DMS153 (cell line): ENCODE measurements around the gene FUT3.
"Not testable (repeated sequence)": the region's sequence is repeated elsewhere in the genome, so short reads cannot be mapped to it uniquely, and the experiment has no call there.

Experiments
- DNase-seq: peaks from one replicate; lab custom pipeline; 2025; lab: John Stamatoyannopoulos, UW

FUT3 gene

DNA sequence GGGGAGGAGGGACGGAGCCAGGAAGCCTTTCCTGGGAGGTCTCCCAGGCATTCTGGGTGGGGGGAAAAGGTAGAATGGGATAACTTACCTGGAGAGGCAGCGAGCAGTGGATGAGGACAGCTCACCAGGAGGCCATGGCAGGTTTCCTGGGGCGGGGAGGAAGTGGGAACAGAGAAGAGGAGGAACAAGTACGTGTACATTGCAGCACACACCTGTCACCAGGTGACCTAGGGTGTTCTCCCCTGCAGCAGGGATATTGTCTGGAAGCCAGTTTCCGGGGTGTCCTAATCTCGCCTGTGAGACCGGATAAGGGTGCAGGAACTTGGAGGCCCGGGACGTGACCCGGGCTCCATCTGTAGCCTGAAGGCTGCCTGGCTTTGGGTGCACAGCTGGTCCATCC is at the start of gene FUT3:
TSS of gene FUT3 (minus strand) at position 148 of the 400 bp plus-strand sequence.
- peak; percentile 37 for DNase-seq

GRCh38 chr19:5900976-5901375 is 49.7 kb upstream of the FUT3 start:
- no peak for DNase-seq

DNA sequence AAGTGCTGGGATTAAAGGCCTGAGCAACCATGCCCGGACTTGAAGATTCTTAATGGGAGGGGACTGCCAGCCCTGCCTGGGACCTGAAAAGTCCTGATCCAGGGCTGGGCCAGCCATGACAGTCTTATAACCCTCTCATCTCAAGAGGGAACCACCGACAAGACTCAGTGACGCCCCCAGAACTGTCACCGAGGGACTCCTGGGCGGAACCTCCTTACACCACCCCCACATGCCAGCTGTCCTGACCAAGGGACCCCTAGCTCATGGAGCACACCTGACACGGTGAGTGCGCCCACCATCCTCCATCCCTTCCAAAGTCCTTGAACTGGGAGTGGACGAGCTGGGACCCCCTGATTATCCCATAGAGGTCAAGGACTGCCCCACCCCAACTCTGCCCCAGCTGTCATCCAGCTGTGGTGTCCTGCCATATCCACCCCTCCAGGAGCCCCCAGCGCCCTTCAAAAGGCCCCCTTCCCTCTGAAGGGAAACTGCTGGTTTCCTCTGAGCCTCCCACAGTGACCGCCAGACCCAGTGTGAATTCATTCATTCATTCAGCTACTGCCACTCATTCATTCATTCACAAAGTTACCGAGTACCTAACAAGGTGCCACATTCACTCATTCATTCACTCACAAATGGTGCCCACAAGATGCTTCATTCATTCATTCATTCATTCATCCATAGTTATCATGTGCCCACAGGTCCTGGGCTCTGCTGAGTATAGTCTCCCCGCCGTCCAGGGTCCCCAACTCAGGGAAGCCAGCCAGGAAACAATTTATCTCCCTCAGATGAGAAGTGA is 48.7 kb upstream of the FUT3 start:
- DNase-seq, result no peak

GRCh38 chr19:5897189-5897969 is 46.1 kb upstream of the FUT3 start:
- no peak for DNase-seq

GRCh38 chr19:5896365-5897076 is 45.3 kb upstream of the FUT3 start:
- DNase-seq, result no peak

DNA sequence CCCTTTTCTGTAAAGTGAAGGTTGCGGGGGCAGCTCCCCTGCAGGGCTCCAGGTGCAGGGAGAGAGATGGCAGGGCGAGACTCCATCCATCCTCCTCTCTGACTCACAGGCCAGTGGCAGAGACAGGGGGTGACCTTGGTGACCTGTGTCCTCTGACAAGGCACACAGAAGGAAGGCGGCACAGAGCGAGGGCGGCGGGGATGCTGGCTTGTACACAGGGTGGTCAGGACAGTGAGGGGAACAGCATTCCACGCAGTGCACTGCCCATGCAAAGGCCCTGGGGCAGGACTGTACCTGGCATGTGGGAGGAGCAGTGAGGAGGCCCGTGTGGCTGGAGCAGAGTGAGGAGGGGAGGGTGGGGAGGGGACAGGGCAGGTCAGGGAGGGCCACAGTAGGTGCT is 44.6 kb upstream of the FUT3 start:
- DNase-seq, result no peak

DNA sequence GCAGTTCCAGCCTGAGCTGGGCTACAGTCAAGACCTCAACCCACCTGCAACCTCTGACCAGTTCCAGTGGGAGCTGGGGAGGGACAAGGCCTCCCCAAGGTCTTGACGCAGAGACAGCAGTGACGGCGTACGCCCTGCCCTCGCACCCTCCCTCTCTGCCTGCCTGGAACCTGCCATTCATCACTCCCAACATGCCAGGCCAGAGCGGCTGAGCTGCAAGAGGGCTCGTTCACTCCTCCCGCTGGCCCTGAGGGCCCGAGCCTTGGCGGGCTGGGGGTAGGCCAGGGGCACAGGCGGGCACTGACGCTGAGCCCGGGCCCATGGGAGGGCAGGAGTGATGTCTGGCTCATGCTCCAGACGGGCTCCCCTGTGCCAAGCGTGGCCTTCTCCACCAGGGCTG is 44.2 kb upstream of the FUT3 start:
- DNase-seq, result no peak

DNA sequence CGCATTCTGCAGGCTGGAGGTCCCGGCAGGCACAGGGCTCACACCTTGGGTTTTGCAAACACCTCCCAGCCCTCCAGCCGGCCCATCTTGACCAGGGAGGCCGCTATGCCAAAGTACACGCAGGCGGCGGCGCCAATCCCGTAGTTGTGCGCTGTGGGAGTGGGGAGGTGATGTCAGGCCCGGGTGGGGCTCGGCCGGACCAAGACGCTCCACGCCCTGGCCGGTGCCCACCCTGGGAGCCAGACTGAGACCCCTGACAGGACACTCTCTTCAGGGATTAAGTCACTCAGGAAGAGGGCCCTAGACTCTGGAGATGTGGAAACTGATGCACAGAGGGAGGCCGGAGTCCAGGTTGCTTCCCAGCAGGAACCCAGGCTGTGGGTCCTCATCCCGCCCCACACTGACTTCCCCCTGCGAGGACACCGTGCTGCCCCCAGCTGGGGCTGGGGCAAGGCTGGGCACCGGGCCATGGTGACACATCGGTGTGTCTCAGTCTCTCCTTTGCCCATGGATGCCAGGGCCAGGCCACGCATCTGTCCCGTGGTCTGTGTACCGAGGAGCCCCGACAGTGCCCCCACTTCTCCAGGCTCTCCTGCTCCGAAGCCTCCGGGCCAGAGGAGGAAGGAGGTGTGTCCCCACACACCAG is 43.6 kb upstream of the FUT3 start:
- DNase-seq, result no peak

DNA sequence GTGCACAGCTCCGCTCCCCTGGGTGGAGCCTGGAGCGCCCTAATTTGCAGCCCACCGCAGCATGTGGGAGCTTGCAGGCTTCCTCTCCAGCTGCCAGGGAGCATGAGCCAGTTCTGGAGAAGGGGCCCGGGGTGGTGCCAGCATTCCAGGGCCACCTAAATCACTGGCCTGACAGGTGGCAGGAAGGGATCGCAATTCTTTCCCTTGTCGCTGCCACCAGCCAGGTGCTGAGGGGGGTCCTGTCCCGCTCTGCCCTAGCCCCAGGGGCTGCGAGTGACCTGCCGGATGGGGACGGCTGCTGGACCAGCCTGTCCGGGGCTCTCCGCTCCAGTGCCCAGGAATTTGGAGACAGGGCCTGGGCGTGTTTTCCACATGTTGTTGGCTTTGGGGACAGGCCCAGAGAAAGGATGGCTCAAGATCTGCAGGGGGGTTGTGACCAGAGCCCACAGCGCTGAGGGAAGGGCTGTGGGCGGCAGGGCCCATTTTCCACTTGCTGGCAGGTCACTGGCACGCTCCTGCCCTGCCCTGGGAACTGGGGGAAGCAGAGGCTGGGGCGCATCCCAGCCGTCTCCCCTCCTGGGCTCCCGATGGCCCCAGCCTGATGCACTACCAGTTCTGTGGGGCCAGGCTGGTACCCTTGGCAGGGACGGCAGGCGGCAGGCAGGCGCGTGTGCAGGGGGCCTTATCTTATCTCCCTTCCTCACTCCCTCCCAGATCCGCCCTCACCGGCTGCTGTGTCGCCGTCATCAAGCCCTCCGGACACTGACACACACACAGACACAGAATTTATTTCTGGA is 42.9 kb upstream of the FUT3 start:
- DNase-seq, result no peak

GRCh38 chr19:5893296-5893903 is 42.2 kb upstream of the FUT3 start:
- no peak for DNase-seq

DNA sequence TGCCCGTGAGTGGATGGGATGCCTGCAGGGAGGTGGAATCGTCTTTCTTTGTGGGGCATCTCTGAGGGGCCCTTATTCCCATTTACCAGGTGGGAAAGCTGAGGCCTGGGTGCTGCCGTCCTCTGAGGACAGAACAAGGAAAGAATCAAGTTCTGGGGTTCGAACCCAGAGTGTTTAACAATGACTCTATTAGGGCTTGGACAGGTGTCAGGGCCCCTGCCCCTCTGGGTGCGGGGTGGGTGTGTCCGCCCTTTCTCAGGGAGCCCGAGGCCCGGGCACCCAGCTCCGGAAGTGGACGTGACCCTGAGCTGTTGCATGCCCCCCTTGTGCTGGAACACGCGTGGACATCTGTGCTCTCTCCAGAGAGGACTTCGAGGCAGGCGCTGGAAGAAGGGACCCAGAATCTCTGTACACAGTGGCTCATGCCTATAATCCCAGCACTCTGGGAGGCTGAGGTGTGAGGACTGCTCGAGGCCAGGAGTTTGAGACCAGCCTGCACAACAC is 41.6 kb upstream of the FUT3 start:
- no peak for DNase-seq

GRCh38 chr19:5891938-5892771 is 40.9 kb upstream of the FUT3 start:
- no peak for DNase-seq

- DNase-seq, result no peak
Observed at GRCh38 chr19:5891572-5891937, 40.3 kb upstream of the FUT3 start.

DNA sequence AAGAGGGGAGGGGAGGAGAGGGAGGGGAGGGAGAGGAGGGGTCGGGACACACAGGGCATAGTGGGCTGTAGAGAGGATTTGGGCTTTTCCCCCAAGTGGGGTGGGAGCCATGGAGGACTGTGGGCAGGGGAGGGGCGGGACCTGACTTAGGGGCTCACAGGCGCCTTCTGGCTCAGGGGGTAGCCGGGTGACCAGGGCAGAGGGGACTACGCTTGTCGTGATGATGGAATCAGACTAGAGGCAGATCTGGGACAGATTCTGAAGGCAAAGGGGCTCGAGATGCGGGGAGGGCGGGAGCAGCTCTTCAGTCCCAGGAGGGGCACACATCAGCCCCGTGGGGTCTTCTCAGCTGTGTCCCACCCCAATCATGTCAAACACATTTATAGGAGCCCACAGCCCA is 38.9 kb upstream of the FUT3 start:
- DNase-seq, result no peak

DNA sequence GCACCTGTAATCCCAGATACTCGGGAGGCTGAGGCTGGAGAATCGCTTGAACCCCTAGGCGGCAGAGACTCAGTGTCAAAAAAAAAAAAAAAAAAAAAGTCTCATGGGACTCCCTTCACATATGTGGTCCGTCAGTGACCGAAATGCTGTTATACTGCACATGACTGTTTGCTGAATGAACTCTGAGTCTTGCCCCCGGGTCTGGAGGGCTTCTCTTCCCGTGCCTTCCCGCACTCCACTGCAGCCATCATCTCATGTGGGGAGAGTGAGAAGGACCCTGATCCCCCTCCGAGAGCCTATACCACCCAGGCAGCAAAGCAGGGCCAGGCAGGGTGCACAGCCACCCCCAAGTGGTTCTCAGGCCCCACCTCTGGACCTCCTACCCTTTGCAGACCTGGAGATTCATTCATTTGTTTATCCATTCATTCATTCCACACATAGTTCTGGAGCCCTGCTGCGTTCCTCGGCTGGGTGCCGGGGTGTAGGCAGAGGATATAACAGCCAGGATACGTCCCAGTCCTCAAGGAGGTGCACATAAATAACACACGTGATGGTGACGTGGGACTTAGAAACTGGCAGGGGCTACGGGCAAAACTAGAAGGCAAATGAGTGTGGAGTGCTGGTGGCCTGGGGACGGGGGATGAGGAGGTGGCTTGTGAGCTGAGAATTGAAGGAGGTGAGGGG is 38.2 kb upstream of the FUT3 start:
- no peak for DNase-seq

- DNase-seq, result not testable (repeated sequence)
Observed at GRCh38 chr19:5884065-5884811, 33.0 kb upstream of the FUT3 start.

GRCh38 chr19:5883157-5883873 is 32.1 kb upstream of the FUT3 start:
- DNase-seq, result not testable (repeated sequence)

GRCh38 chr19:5882421-5882968 is 31.2 kb upstream of the FUT3 start:
- no peak for DNase-seq
